Measurements from ENCODE around the gene TTYH2. TPM values are rescaled to one million over a fixed set of nuclear protein-coding genes. Genes with fewer than 3 reads are reported as not detected.
A peak's percentile ranks its signal among the peaks of the same experiment; 100 is the strongest.

TTYH2 gene
- total RNA-seq, 1 donor from 2014 or later: 8.3 TPM

DNA sequence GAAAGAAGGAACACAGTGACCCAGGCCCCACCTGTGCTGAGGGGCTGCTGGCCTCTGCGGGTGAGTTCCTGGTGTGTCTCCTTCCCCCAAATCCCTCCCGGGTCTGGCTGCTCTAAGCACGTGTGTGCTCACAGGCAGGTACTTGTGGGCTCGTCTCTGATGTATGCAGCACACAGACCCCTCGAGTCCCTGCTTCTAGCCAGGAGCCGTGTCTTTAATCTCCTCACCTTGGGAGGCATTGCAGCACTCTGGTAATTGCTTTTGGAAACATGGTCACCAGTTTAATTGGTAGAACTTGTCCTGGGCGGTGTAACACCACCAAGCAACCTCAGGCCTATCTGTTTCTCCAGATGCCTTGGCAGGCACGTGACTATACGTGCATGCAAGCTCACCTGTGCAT is 18.7 kb upstream of the TTYH2 start:
- no peak for DNase-seq

DNA sequence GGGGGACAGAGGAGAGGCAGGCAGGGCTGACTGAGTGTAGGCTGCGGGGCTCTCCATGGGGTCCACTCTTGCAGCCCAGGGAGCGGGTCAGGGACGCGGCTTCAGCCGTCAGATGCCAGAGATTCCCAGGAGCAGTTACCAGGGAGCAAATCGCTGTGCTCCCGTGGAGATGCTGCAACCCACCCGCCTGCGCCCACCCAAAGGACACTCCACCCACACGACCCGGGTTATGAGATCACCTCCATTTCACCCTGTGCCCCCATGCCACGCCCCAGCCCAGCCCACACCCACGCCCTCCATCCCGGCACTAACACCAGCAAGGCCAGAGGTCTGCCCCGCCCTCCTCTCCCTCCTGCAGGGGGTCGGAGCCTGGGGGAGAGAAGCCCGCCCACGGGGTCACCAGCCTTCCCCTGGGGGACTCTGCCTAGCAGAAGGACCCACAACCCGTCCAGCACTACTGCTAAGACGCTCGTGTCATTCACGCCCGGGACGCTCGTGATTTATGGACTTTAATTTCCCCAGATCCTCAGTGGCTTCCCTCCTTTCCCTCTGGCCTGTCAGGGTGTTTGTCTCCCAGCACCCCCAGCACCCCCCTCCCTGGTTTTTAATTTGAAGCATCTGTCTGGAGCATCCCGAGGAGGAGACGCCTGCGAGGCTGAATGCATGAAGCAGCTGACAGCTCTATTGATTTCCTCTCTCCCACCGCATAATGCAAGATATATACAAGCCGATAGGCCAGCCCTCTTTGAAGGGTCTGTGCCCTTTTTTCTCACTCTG is 16.6 kb upstream of the TTYH2 start:
- DNase-seq: no peak

DNA sequence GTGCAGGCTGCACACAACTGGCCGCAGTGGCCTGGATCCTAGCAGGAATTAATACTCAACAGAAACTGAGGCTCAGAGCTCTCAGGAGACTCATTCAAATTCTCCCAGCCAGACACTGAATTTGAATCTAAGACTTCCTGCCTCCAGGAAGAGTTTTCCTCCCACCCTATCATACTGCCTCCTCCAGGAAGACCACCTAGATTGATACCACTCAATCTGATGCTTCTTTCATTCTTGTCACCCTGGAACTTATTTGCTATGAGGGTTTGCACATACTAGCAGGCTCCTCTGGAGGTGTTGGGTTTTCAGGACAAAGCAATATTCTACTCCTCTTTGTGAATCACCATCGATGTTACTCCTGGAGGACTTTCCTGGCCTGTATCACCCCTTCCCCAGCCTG is 15.6 kb upstream of the TTYH2 start:
- DNase-seq: no peak

DNA sequence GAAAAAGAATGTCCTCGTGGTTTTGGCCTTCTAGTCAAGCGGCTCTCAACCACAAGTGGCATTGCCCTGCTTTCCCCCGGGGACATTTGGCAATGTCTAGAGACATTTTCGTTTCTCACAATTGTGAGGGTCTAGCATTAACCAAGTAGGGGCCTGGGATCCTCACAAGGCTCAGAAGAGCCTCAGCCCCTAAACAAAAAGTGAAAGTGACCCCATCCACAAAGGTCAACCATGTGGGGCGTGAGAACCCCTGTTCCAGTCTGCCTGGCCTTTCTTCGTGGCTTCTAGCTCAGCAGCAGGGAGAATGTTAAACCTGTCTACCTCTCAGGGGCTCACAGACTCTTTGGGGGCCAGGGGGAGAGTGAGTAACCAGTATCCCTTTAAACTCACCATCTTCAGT is 14.7 kb upstream of the TTYH2 start:
- DNase-seq: no peak

DNA sequence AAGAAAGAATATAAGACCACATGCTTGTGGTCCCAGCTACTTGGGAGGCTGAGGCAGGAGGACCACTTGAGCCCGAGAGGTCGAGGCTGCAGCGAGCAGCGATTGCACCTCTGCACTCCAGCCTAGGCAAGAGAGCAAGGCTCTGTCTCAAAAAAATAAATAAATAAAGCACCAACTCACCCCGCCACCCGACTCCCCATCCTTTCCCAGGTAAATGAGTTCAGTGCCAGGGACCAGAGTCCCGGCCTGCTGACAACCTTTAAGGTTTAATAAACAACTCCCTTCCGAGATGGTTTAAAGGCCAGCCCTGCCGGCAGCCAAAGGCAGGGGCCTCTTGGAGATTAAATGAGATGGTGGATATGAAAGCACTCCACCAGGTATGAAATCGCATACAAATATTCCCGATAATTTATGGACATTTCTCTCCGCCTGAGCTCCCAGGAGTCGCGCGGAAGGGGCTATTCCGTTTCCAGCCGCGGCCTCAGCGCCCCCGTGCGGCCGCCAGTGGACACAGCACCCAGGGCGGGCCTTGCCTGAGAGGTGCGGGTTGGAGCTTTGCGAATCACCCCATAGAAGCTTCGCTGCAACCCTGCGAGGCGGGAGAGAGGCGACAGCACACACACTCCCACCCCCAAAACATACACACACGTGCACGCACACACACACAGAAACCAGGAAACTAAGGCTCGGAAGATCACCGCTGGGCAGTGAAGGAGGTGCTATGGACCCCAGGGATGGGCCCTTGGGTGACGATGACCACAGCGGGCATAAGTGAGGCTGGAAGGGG is 13.9 kb upstream of the TTYH2 start:
- DNase-seq: peak; percentile 58

DNA sequence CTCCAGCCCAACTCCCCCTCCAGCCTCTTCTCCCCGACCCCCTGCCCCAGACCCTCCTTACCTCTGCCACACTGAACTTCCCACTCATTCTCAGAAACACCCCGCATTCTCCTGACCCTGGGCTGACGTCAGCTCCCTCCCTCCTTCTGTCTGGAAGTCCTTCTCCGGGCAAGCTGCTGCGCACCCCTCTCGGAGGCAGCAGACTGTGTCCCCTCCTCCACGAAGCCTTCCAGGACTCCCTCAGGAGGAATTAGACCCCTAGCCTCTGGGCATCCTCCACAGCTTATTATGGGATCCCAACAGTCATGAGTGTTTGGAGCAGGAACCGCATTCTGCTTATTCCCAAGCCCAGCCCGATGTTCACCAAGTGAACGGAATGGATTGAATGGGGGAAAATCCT is 13.3 kb upstream of the TTYH2 start:
- DNase-seq: no peak

DNA sequence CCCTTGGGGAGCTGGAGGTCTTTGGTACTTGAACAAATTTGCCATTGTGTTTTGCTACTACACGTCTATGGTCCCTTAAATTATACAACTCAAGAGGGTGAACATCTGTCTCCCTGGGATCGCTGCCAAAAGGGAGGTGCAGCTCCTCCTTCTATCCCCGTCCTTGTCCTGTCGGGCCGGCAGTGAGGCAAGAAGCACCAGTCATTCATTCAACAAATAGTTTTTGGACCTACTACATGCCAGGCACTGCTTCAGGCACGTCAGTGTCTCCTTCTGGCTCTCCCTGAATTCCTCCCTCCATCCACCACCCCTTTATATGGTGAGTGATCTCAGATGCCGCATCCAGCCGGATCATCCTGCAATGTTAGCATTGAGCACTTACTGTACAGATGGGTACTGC is 12.1 kb upstream of the TTYH2 start:
- peak; percentile 15 for DNase-seq

DNA sequence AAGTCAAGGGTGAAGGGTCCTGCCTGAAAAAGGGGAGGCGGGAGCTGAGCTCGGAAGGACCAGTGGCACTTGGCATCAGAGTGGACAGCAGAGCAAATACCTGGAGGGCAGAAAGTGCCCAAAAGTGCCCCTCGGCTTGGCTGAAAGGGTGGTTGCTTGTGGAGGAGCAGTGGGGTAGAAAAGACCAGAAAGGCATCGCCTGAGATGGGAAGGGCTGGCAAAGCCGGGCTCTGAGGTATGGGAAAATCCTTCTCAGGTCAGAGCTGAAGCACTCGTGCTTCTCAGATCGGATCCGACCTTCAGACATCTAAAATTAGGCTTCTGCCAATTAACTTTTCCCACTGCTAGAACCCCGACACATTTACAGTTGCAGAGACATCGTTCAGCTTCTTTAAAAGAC is 11.4 kb upstream of the TTYH2 start:
- no peak for DNase-seq

DNA sequence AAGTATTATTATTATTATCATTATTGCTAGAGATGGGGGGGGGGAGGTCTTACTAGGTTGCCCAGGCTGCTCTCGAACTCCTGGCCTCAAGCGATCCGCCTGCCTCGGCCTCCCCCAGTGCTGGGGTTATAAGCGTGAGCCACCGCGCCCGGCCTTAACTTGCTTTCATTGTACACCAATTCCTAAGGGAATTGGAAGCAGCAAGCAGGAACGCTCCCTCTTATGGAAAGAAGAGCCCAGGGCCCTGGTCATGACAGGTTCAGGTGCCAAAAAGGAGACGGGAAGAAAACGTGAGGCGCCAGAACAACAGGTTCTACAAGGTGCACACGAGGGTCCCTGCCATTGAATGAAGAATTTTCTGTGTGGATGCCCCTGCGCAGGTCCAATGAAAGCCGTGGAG is 10.4 kb upstream of the TTYH2 start:
- DNase-seq: no peak

DNA sequence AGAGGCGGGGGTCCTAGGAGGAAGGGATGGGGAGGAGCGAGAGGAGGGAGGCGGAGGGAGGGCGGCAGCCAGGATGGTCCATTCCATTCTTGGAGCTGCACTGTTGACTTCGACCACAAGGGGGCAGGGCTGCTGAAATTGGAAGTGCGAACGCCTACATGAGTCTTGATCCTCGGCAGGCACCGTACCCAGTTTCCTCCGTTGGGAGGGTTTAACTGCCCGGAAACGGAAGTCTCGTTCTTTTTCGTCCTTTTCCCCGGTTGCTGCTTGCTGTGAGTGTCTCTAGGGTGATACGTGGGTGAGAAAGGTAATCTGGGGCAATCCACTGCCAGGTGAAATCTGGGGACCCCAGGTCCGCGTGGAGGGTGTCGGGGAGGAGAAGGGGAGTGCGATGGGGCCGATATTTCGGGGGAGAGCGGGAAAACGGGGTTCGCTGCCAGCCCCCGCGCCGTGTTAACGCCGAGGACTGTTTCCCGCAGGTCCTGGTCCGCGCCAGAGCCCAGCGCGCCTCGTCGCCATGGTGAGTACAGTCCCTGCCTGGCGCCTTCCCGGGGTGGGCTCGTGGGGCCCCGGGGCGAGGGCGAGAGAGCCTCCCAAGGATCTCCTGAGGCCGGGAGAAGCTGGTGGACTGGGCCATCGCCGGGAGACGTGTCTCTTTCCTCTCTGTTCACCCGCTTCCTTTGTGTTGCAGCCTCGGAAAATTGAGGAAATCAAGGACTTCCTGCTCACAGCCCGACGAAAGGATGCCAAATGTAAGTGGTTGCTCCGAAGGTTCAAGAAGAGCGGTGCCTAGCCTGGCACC is 9.7 kb upstream of the TTYH2 start, which contains the start of gene RPL38:
Gene RPL38, plus strand, starts transcription at position 240 of the 802 bp plus-strand sequence. Its CDS starts 278 bp downstream, at position 518.
- DNase-seq: peak; percentile 89

DNA sequence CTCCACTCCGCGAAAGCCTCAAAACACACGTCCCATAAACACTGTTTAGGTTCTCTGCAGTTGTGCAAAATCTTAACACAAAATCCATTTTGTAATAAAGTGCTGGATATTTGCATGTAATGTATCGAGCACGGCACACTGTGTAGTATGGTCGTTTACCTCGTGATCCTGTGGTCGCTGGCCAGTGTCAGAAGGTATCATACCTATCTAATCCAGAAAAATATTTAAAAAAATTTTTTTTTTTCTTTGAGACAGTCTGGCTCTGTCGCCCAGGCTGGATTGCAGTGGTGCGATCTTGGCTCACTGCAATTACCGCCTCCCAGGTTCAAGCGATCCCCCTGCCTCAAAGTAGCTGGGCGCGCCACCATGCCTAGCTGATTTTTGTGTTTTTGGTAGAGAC is 8.9 kb upstream of the TTYH2 start:
- no peak for DNase-seq

DNA sequence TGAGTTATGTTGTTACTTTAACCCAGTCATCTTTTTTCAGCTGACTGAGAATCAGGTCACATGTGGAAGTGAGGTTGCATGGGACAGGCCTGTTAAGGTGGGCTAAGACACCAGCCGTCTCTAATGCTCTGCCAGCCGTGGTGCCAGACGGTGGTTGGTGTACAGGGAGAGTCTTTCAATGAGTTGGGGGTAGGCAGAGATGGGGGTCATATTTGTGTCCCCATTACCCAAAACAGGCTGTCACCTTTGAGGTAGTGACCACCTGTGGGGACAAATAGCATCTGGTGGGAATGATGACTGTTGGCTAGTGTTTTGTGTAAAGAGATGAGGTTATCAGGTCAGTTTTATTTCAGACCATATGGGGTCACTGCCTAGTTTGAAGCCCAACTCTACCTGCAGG is 8.1 kb upstream of the TTYH2 start:
- no peak for DNase-seq

DNA sequence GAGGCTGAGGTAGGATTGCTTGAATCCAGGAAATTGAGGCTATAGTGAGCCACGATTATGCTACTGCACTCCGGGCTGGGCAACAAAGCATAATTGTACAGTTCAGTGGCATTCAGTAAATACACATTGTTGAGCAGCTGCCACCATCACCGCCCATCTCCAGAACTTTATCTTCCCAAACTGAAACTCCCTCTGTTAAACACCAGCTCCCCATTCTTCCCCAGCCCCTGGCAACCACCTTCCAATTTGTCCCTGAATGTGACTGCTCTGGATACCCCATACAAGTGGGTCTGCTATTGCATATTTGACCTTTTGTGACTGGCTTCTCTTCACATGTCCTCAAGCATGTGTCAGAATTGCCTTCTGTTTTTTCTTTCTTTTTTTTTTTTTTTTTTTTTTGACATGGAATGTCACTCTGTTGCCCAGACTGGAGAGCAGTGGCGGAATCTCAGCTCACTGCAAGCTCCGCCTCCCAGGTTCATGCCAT is 7.0 kb upstream of the TTYH2 start:
- DNase-seq: no peak

DNA sequence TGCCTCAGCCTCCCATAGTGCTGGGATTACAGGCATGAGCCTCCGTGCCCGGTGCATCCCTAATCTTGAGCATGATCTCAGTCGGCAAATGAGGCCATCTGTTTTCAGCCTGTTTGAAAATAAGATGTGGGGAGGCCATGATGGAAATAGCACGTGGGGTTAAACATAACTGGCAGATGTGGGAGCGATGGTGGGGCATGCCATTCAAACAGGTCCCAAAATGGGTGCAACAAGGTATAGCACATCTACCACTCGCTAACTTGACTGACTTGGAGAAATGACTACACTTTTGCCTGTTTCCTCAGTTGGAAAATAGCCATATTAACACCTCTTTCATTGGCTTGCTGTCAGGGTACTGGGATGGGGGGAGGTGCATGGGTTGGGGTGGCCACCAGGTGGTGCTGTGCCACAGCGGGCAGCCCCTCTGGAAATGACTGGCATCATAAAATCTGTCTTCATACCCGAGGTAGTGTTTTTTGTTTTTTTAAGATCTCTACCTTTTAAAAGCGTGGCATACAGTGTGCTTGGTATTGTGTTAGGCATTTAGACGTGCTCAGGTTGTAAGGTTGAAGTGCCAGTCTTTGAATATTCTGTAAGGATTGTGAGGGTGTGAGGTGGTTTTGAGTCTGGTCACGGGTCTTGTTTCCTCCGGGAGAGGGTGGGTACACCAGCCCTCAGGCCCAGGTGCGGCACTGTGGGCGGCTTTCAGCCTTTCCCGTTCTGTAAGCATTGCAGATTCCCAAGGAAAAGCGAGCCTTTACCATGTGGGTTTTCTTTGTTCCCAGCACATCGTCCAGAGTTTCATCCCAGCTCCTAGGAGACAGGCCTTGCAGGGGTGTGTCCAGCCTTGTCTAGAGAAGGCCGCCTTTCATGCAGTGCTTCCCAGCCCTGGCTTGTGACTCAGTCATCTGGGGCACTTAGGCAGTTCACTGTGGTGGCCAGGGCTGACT is 2.9 kb upstream of the TTYH2 start:
- DNase-seq: peak; percentile 45

DNA sequence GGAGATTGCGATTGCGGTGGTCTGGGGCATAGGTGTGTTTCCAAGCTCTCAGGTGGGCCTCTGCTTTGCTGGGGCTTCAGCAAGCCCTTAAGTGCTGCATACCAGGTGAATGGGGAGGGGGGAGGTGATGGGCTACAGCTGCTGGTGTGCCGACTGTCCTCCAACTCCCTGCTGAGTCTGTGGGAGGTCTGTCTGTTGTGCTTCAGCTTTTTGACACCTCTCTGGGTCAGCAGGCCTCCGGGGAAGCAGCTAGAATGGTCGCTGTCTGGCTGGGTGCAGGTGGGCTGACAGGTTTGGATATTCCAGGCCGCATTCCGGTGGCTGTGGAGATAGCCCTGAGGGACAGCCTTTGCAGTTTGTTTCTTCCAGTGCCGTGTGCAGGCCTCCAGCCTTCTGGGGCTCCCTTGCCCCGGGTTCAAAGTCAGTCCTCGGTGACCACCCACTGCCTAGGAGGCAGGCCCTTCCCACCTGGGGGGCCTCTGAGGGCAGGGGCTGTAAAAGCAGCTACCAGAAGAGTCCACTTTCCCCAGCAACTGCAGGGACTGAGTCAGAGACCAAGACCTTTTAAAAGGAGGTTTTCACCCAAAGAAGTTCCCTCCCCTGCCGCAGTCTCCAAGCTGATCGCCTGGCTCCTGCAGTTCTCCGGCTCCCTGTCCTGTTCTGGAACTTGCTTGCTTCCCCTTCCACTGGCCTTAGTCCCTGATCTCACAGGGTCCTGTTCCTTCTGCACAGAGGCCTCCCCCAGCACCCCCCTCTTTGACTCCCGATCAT is 2.0 kb upstream of the TTYH2 start:
- DNase-seq: no peak

DNA sequence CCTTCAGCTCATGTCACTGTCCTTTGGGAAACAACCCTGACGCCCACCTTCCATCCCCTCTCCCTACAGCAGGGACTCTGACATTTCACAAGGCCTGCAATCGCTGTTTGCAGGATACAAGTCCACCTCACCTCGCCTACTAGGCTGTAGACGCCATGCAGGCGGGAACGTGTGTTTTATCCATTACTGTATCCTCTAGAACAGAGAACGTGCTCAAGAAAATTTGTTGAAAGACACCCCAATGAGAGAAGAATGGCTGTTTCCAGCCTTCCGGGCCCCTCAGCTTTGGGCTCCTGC is 1.5 kb upstream of the TTYH2 start:
- DNase-seq: no peak

DNA sequence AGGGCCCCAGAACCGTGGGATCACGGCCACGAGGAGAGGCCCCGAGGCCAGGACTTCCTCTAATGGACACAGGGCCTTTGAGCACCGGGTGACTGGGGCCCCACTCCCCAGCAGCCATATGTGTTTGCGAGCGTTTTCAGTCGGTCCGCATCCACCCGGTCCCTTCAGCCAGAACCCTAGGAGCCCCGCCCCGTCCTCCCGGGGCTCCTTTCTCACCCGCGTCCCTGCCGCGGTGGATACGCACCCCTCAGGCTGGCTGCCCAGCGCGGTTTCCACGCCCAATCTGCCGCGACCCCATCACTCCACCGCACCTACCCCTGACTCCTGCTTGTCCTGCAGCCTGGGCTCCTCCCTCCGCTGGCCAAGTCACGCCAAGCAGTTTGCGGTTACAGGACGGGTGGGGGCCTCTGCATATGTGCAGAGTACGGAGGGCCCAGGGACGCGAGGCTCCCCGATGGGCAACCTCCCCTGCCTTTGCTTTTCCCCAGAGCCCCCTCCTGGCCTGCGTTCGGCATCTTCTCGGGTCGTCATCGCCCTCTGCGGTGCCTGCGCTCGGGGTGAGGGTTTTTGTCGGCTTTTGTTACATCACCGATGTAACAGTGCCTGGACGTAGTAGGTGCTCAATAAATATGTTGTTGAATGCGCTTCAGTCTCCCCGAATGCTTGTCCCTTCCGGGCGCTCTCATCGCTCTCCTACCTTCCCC is 1.0 kb upstream of the TTYH2 start:
- DNase-seq: no peak

DNA sequence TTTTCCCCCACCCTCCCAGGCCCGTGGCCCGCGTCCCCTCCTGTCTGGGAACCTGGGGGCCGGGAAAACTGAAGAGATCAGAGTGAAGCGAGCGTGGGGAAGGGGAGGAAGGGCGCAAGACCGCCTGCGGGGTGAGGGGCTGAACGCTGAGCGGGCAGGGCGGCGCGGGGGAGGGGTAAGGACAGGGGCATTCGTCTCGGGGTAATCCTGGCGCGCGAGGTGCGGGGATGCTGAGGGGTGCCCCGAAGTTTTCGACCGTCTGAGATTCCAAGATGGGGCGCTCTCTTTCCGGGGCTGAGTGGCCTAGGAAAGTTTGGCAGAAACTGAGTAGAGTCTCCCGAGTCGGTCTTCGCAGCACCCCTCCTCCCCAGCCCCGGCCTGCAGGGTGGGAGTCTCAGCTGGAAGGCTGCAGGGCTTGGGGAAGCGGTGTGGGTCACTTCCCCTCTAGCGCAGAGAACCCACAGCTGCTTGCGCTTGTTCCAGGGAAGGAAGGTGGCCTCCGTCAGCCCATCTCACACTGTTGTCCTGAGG is 555 bp downstream of the TTYH2 start:
- no peak for DNase-seq

DNA sequence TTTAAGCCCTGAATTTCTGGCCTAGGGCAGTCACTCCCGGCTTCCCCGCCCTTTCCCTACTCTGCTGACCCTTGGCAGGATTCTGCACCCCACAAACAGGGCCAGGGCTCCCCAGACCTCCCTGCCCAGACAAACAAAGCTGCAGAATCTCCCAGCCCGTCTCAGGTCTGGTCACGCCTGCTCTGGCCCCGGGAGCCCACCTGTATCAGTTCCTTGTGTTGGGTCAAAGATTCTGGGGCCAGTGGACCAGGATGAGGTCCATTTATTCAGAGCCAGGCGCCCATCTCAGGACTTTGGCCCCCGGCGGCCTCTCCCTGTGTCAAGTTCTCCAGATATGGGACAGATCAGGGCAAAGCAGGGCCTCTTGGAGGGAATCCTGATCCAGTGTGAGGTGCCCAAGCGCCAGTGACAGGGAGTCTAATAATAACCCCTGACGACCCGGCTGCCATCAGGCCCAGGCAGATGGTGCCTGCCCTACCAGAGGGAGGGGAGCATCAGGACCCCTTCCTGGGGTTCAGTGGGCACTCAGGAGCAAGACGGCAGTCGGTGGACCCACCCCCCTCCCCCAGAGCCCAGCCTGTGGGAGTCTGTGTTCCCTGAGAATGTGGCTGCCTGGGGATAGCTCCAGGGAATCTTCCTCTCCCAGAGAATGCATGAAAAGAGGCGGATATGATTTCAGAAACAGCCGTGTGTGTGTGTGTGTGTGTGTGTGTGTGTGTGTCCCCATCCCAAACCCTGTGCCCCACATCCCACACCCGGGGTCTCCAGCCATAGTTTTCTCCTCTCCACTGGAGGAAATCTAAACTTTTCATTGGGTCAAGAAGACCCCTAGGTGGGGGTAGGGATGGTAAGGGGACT is 1.3 kb downstream of the TTYH2 start:
- DNase-seq: no peak

Measured in occipital lobe (tissue), 2 donors.